ENCODE measurements around the gene FANCM.
"Not testable (repeated sequence)": the region's sequence is repeated elsewhere in the genome, so short reads cannot be mapped to it uniquely, and the experiment has no call there.

The FANCM gene

GRCh38 chr14:45144658-45145057 is 8.9 kb downstream of the FANCM start:
- DNase-seq (ENCODE audit: low read depth in 2 of 2): no peak

- no peak for DNase-seq (ENCODE audit: low read depth in 2 of 2)
Observed at GRCh38 chr14:45145214-45145613, 9.5 kb downstream of the FANCM start.

- DNase-seq (ENCODE audit: low read depth in 2 of 2): no peak
Observed at GRCh38 chr14:45149602-45150001, 13.9 kb downstream of the FANCM start.

- no peak for DNase-seq (ENCODE audit: low read depth in 2 of 2)
Observed at GRCh38 chr14:45150386-45150890, 14.7 kb downstream of the FANCM start.

GRCh38 chr14:45156067-45156466 is 20.3 kb downstream of the FANCM start:
- no peak for DNase-seq (ENCODE audit: low read depth in 2 of 2)

GRCh38 chr14:45169906-45170305 is 34.2 kb downstream of the FANCM start:
- DNase-seq (ENCODE audit: low read depth in 2 of 2): no peak

GRCh38 chr14:45177076-45177475 is 41.3 kb downstream of the FANCM start:
- peak; percentile 88 to 92 for DNase-seq (ENCODE audit: low read depth in 2 of 2)

GRCh38 chr14:45181329-45181728 is 45.6 kb downstream of the FANCM start:
- DNase-seq (ENCODE audit: low read depth in 2 of 2): no peak

GRCh38 chr14:45181806-45182205 is 46.1 kb downstream of the FANCM start:
- DNase-seq (ENCODE audit: low read depth in 2 of 2): no peak

- no peak for DNase-seq (ENCODE audit: low read depth in 2 of 2)
Observed at GRCh38 chr14:45185100-45185814, 49.5 kb downstream of the FANCM start.

- DNase-seq (ENCODE audit: low read depth in 2 of 2): no peak
Observed at GRCh38 chr14:45194964-45195363, 59.2 kb downstream of the FANCM start.

- peak in 1 of 2 experiments; percentile 32 for DNase-seq (ENCODE audit: low read depth in 2 of 2)
Observed at GRCh38 chr14:45198551-45198950, 62.8 kb downstream of the FANCM start.

GRCh38 chr14:45199230-45199629 is 63.5 kb downstream of the FANCM start:
- no peak for DNase-seq (ENCODE audit: low read depth in 2 of 2)

- no peak for DNase-seq (ENCODE audit: low read depth in 2 of 2)
Observed at GRCh38 chr14:45201905-45202304, 66.2 kb downstream of the FANCM start.

GRCh38 chr14:45204241-45204640 is 68.5 kb downstream of the FANCM start:
- no peak for DNase-seq (ENCODE audit: low read depth in 2 of 2)

- no peak for DNase-seq (ENCODE audit: low read depth in 2 of 2)
Observed at GRCh38 chr14:45210159-45210558, 74.4 kb downstream of the FANCM start.

GRCh38 chr14:45211295-45211694 is 75.6 kb downstream of the FANCM start:
- DNase-seq (ENCODE audit: low read depth in 2 of 2): no peak

- no peak for DNase-seq (ENCODE audit: low read depth in 2 of 2)
Observed at GRCh38 chr14:45212231-45212630, 76.5 kb downstream of the FANCM start.

- DNase-seq (ENCODE audit: low read depth in 2 of 2): not testable (repeated sequence)
Observed at GRCh38 chr14:45213716-45214115, 78.0 kb downstream of the FANCM start.

- DNase-seq (ENCODE audit: low read depth in 2 of 2): not testable (repeated sequence)
Observed at GRCh38 chr14:45214341-45214740, 78.6 kb downstream of the FANCM start.

- no peak for DNase-seq (ENCODE audit: low read depth in 2 of 2)
Observed at GRCh38 chr14:45222485-45223262, 86.9 kb downstream of the FANCM start.

- no peak for DNase-seq (ENCODE audit: low read depth in 2 of 2)
Observed at GRCh38 chr14:45227566-45227965, 91.8 kb downstream of the FANCM start.

- DNase-seq (ENCODE audit: low read depth in 2 of 2): no peak
Observed at GRCh38 chr14:45238988-45239387, 103.3 kb downstream of the FANCM start.

All from fibroblast of skin of left biceps (primary cell).